SK-N-SH treated with all-trans-retinoic acid at 6 μM for 48 hours (cell line): ENCODE data around the gene MTCH1.

ENCODE experiments used
- ARNTL ChIP-seq: fragments of 450-650 bp; formaldehyde crosslinking; IDR thresholded peaks from 2 replicates; pipeline ENCODE4 v1.5.0; 2020; ENCODE audit warnings: low read depth, mild to moderate bottlenecking, moderate library complexity, borderline replicate concordance
- CREB5 ChIP-seq: fragments of 250-450 bp; sonication (Bioruptor Pico); IDR thresholded peaks from 2 replicates; pipeline ENCODE4 v1.5.1; 2020; ENCODE audit warnings: low read depth, mild to moderate bottlenecking, moderate library complexity
- PATZ1 ChIP-seq: fragments of 250-450 bp; sonication (Bioruptor Pico); IDR thresholded peaks from 2 replicates; pipeline ENCODE4 v1.8.0; 2020; ENCODE audit warnings: mild to moderate bottlenecking, moderate library complexity, borderline replicate concordance
- POU6F1 ChIP-seq: fragments of 250-450 bp; sonication (Bioruptor Pico); IDR thresholded peaks from 2 replicates; pipeline ENCODE4 v1.8.0; 2021; ENCODE audit warnings: low read depth, mild to moderate bottlenecking, moderate library complexity, borderline replicate concordance
- PPARA ChIP-seq: fragments of 250-450 bp; sonication (Bioruptor Pico); IDR thresholded peaks from 2 replicates; pipeline ENCODE4 v1.5.0; 2020; ENCODE audit warnings: mild to moderate bottlenecking, borderline replicate concordance
- RARB ChIP-seq: fragments of 250-450 bp; sonication (Bioruptor Pico); IDR thresholded peaks from 2 replicates; pipeline ENCODE4 v1.8.0; 2021; ENCODE audit warnings: mild to moderate bottlenecking, moderate library complexity
- SNAI2 ChIP-seq: fragments of 250-450 bp; sonication (Bioruptor Pico); IDR thresholded peaks from 2 replicates; pipeline ENCODE4 v1.5.0; 2020; ENCODE audit warnings: mild to moderate bottlenecking, moderate library complexity
- TCF4 ChIP-seq: fragments of 250-450 bp; sonication (Bioruptor Pico); IDR thresholded peaks from 2 replicates; pipeline ENCODE4 v1.8.0; 2021; ENCODE audit warnings: mild to moderate bottlenecking, moderate library complexity, borderline replicate concordance
- TOX ChIP-seq: fragments of 250-450 bp; sonication (Bioruptor Pico); IDR thresholded peaks from 2 replicates; pipeline ENCODE4 v1.8.0; 2021; ENCODE audit warnings: mild to moderate bottlenecking, moderate library complexity, borderline replicate concordance
- ZC3H10 ChIP-seq: fragments of 250-450 bp; sonication (Bioruptor Pico); IDR thresholded peaks from 2 replicates; pipeline ENCODE4 v1.5.1; 2021; ENCODE audit warnings: mild to moderate bottlenecking, moderate library complexity
- ZFP3 ChIP-seq: fragments of 250-450 bp; sonication (Bioruptor Pico); IDR thresholded peaks from 2 replicates; pipeline ENCODE4 v1.5.0; 2020; ENCODE audit warnings: mild to moderate bottlenecking, moderate library complexity
- ZFP30 ChIP-seq: fragments of 450-650 bp; formaldehyde crosslinking; IDR thresholded peaks from 2 replicates; pipeline ENCODE4 v1.5.0; 2022; ENCODE audit warnings: mild to moderate bottlenecking, moderate library complexity
- ZNF565 ChIP-seq: fragments of 450-650 bp; formaldehyde crosslinking; conservative IDR thresholded peaks from 2 replicates; pipeline ENCODE4 v1.5.0; 2020; ENCODE audit warnings: low read depth, mild to moderate bottlenecking, moderate library complexity

DNA sequence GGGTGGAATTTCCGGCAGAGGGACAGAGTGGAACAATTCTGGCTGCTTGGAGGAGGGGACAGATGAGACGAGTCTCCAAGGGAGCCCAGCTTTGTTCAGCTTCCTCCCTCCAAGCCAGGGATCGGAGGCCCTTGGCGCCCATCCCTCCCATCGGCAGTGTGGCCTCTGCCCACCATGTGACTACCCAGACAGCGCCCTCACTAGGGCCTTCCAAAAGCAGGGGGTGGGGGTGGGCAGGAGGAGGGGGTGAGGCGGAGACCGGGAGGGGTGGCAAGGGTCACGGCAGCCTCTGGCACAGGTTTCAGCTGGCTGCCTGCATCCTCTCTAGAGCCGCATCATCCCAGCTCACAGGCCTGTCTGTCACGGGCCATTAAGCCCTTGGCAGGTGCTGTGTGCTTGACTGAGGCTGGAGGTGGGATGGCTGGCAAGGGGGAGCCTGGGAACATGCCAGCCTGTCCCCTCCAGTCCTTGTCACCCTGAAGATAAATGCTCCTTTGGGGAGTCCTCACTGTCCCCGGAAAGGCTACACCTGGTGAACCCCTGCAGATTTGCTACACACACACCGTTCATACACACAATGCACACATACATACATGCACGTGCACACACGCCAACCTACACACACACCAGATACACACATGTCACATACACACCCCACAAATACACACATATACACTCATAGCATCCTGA is 13.2 kb upstream of the MTCH1 start:
- TF ChIP-seq PATZ1 (CRISPR knock-in tag) (no peak), ZFP30 (CRISPR knock-in tag) (no peak), CREB5 (no peak), POU6F1 (CRISPR knock-in tag) (no peak), ZC3H10 (CRISPR knock-in tag) (no peak), TOX (CRISPR knock-in tag) (no peak), RARB (no peak), SNAI2 (CRISPR knock-in tag) (no peak), ARNTL (CRISPR knock-in tag) (no peak), ZFP3 (CRISPR knock-in tag) (no peak), PPARA (CRISPR knock-in tag) (no peak), TCF4 (CRISPR knock-in tag) (no peak), ZNF565 (CRISPR knock-in tag) (no peak)
